MM.1S (cell line): ENCODE measurements around the gene UBP1.
"Not testable (repeated sequence)": the region's sequence is repeated elsewhere in the genome, so short reads cannot be mapped to it uniquely, and the experiment has no call there.

Experiments used
- DNase-seq: peaks from one replicate; pipeline ENCODE4 v3.0.0-alpha.2; 2015
- H2AFZ ChIP-seq: fragments of 300-600 bp; sonication (generic); 2 replicates; pipeline ENCODE4 v1.6.0; 2016; ENCODE audit warnings: antibody characterized with exemption, low read length
- H3F3A ChIP-seq: fragments of 300-600 bp; sonication (generic); 2 replicates; pipeline ENCODE4 v1.6.1; 2016; ENCODE audit warnings: mild to moderate bottlenecking, antibody characterized with exemption, low read length, moderate library complexity, mixed read lengths; ENCODE audit not compliant: insufficient read depth
- H3K27ac ChIP-seq: fragments of 300-600 bp; sonication (generic); 2 replicates; pipeline ENCODE4 v1.5.1; 2016; ENCODE audit warnings: mild to moderate bottlenecking, low read length
- H3K27me3 ChIP-seq: fragments of 300-600 bp; sonication (generic); replicated peaks from 2 replicates; pipeline ENCODE4 v1.6.0; 2016; ENCODE audit warnings: low read length; ENCODE audit not compliant: insufficient read depth
- H3K36me3 ChIP-seq: fragments of 300-600 bp; sonication (generic); replicated peaks from 2 replicates; pipeline ENCODE4 v1.6.1; 2016; ENCODE audit warnings: mild to moderate bottlenecking, low read length, mixed read lengths; ENCODE audit not compliant: insufficient read depth
- H3K4me1 ChIP-seq: fragments of 300-600 bp; sonication (generic); 2 replicates; pipeline ENCODE4 v1.6.1; 2016; ENCODE audit warnings: low read length, mixed read lengths
- H3K4me2 ChIP-seq: fragments of 300-600 bp; sonication (generic); 2 replicates; pipeline ENCODE4 v1.6.0; 2016; ENCODE audit warnings: low read depth, low read length
- H3K4me3 ChIP-seq: fragments of 300-600 bp; sonication (generic); 2 replicates; pipeline ENCODE4 v1.5.1; 2016; ENCODE audit warnings: low read length, mixed read lengths
- H3K79me2 ChIP-seq: fragments of 300-600 bp; sonication (generic); 2 replicates; pipeline ENCODE4 v1.6.1; 2016; ENCODE audit warnings: mixed run types, low read length, mixed read lengths
- H3K9ac ChIP-seq: fragments of 300-600 bp; sonication (generic); 2 replicates; pipeline ENCODE4 v1.6.1; 2016; ENCODE audit warnings: low read length, mixed read lengths
- H3K9me2 ChIP-seq: fragments of 300-600 bp; sonication (generic); replicated peaks from 2 replicates; pipeline ENCODE4 v1.6.1; 2016; ENCODE audit warnings: mild to moderate bottlenecking, low read length, mixed read lengths; ENCODE audit not compliant: insufficient read depth
- H3K9me3 ChIP-seq: fragments of 300-600 bp; sonication (generic); replicated peaks from 2 replicates; pipeline ENCODE4 v1.6.1; 2016; ENCODE audit warnings: mild to moderate bottlenecking, low read length, mixed read lengths; ENCODE audit not compliant: insufficient read depth
- H4K20me1 ChIP-seq: fragments of 300-600 bp; sonication (generic); 2 replicates; pipeline ENCODE4 v1.6.1; 2016; ENCODE audit warnings: mild to moderate bottlenecking, low read length, moderate library complexity, mixed read lengths; ENCODE audit not compliant: insufficient read depth
- CTCF ChIP-seq: fragments of 300-600 bp; sonication (generic); IDR thresholded peaks from 2 replicates; pipeline ENCODE4 v1.5.1; 2016; ENCODE audit warnings: antibody characterized with exemption, low read length, mixed read lengths
- EZH2 ChIP-seq: fragments of 300-600 bp; sonication (generic); optimal IDR thresholded peaks from 2 replicates; pipeline ENCODE3; 2017; ENCODE audit warnings: low read depth, mild to moderate bottlenecking, antibody characterized with exemption, low read length, mixed read lengths
- EZH2phosphoT487 ChIP-seq: fragments of 300-600 bp; sonication (generic); IDR thresholded peaks from 2 replicates; pipeline ENCODE4 v1.6.1; 2018; ENCODE audit warnings: antibody characterized with exemption, low read length

The UBP1 gene

DNA sequence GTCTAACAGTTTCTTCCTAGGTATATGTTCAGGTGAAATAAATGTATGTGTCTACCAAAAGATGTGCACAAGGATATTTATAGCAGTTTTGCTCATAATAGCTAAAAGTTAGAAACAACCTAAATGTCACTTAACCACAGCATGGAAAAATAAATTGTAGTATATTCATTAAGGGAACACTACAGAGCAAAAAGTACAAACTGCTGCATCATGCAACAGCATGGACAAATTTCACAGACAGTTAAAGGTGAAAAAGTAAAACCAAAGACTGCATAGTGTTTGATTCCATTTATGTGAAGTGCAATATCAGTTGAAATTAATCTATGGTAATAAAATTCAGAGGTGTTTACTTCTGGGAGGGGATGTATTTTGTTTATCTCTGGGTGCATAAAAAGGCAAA is 100.4 kb downstream of the UBP1 start:
- no peaks in the 10 kb centered on the region for H3K27me3 ChIP-seq
- TF ChIP-seq EZH2phosphoT487 (no peak), EZH2 (no peak), CTCF (no peak)
- H3F3A ChIP-seq, result no peaks in the 10 kb centered on the region
- no peaks in the 10 kb centered on the region for H3K9me3 ChIP-seq
- H4K20me1 ChIP-seq, result no peaks in the 10 kb centered on the region
- H3K27ac ChIP-seq, result no peak overlapping the region
- H3K4me2 ChIP-seq, result no peak overlapping the region
- DNase-seq, result no peak
- H3K9ac ChIP-seq, result no peak overlapping the region
- no peaks in the 10 kb centered on the region for H3K9me2 ChIP-seq
- no peaks in the 10 kb centered on the region for H3K79me2 ChIP-seq
- no peak overlapping the region for H2AFZ ChIP-seq
- no peak overlapping the region for H3K4me3 ChIP-seq
- no peaks in the 10 kb centered on the region for H3K36me3 ChIP-seq
- H3K4me1 ChIP-seq, result no peaks in the 10 kb centered on the region

DNA sequence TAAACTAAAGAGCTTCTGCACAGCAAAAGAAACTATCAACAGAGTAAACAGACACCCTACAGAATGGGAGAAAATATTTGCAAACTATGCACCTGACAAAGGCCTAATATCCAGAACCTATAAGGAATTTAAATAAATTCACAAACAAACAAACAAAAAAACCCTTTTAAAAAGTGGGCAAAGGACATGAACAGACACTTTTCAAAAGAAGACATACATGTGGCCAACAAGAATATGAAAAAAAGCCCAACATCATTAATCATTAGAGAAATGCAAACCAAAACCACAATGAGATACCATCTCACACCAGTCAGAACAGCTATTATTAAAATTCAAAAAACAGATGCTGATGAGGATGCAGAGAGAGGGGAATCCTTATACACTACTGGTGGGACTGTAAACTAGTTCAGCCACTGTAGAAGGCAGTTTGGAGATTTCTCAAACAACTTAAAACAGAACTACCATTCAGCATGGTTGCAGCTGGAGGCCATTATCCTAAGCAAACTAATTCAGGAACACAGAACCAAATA is 101.2 kb downstream of the UBP1 start:
- not testable (repeated sequence) for H3K36me3 ChIP-seq, H3K9me2 ChIP-seq, H3K27ac ChIP-seq, H3K4me1 ChIP-seq, H3F3A ChIP-seq, H3K9ac ChIP-seq, H3K79me2 ChIP-seq, H3K4me3 ChIP-seq, H3K9me3 ChIP-seq, H2AFZ ChIP-seq, H3K4me2 ChIP-seq, DNase-seq, H3K27me3 ChIP-seq, H4K20me1 ChIP-seq
